WI38 (cell line): Measurements from ENCODE around the gene ADAD2.
"Not testable (repeated sequence)": the region's sequence is repeated elsewhere in the genome, so short reads cannot be mapped to it uniquely, and the experiment has no call there.

Experiments
- H3K4me3 ChIP-seq: 2 replicates; pipeline ENCODE4 v1.5.1; 2011; ENCODE audit warnings: low read depth, mild to moderate bottlenecking, control low read depth, low read length
- CTCF ChIP-seq: IDR thresholded peaks from 2 replicates; pipeline ENCODE4 v1.5.1; 2012; ENCODE audit warnings: low read depth, mild to moderate bottlenecking, control low read depth, low read length

Gene ADAD2

DNA sequence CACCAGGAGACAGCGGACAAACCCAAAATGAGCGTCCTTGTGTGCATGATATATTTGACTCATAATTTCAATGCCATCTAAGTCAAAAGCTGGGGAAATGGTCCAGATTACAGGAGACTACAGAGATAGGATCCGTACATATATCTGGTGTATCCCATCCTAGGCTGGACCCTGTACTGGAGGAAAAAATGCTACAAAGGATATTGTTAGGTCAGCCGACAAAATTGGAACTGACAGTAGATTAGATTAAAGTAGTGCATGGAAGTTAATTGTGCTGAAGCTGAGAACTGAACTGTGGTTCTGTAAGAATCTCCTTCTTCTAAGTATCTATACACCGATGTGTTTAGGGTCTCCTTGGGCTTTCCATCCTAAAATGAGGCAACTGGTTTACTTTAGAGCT lies 24.6 kb downstream of the ADAD2 start:
- TF ChIP-seq CTCF, result no peak
- no peak overlapping the region for H3K4me3 ChIP-seq

GRCh38 chr16:84216144-84216543 lies 25.2 kb downstream of the ADAD2 start:
- not testable (repeated sequence) for H3K4me3 ChIP-seq

- no peak for TF ChIP-seq CTCF
These were observed 27.3 kb downstream of the ADAD2 start for GRCh38 chr16:84218176-84218823.

DNA sequence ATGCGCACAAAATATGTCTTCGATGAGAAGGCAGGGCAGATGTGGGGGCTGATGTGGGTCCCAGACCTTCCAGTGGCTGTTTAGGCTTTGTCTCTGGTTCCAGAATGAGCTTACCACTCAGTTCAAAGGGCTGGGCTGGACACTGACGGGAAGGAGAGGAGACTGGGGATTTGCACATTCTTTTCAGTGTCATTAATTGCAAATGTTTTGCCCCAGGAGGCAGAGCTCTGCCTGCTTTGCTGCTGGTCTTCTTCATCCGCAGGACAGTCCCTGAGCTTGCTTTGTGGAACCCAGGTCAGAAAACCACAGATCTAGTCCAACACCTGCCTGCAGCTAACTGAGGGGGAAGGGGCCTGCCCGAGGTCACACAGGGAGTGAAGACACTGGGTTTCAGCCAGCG lies 28.0 kb downstream of the ADAD2 start:
- no peak for TF ChIP-seq CTCF
- H3K4me3 ChIP-seq, result no peak overlapping the region

More at GRCh38 chr16:84218176-84218823, 27.3 kb downstream of the ADAD2 start:
- H3K4me3 ChIP-seq, result no peak overlapping the region

DNA sequence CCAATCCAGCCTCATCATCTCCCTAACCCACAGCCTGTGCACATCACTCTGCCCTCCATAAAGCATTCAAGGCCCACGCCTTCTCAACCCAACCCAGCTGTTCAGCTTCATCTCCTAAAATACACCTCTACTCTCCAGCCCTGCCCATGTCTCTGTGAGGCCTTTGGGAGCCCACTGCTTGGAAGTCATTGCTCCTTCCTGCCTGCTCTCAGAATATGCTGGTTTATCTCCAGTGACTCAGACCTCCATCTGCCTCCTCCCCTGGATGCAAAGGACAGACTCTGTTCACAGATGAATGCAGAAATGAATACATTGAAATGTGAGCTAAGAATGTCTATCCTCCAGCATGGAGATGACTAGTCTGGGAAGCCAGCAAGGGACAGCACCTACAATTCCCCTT lies 29.9 kb downstream of the ADAD2 start:
- H3K4me3 ChIP-seq, result no peak overlapping the region
- TF ChIP-seq CTCF, result no peak

DNA sequence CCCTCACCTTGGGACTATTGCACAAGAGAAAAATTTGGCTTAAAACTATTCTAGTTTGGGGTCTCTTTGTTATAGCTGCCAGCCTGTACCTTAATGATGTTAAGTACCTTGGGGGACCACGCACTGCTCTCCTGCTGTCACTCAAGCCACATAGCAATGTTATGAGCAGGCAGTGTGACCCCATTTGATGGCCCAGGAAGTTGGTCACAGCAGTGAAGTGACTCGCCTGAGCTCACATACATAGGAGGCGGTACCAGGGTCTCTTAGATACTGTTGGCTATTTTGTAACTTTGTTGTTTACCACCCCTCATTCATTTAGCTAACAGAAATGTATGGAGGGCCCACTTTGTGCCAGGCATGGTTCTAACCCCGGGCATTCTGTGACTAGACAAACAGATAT lies 32.5 kb downstream of the ADAD2 start:
- no peak overlapping the region for H3K4me3 ChIP-seq
- no peak for TF ChIP-seq CTCF

GRCh38 chr16:84224554-84224953 lies 33.6 kb downstream of the ADAD2 start:
- no peak overlapping the region for H3K4me3 ChIP-seq
- TF ChIP-seq CTCF, result no peak

- TF ChIP-seq CTCF, result no peak
These were observed 34.2 kb downstream of the ADAD2 start for GRCh38 chr16:84225126-84225525.

More at GRCh38 chr16:84225126-84225525, 34.2 kb downstream of the ADAD2 start:
- no peak overlapping the region for H3K4me3 ChIP-seq
